ENCODE results near the gene ZFX.

Gene ZFX

DNA sequence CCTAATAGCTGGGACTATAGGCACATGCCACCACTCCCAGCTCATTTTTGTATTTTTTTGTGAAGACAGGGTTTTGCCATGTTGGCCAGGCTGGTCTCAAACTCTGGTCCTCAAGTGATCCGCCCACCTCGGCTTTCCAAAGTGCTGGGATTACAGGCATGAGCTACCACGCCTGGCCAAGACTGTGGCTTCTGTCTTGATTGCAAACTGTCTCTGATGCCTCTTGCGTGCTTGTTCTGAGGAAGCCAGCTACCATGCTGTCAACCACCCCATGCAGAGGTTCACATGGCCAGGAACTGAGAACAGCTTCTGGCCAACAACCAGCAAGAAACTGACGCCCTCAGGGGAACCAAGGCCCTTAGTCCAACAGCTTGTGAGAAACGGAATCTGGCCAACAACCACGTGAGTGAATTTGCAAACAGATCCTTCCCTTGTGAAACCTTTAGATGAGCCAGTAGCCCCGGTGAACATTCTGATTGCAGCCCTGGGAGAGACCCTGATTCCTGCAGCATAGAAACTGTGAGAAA lies 93.2 kb downstream of the ZFX start:
- peak in 1 of 2 donors; percentile 21 for DNase-seq

DNA sequence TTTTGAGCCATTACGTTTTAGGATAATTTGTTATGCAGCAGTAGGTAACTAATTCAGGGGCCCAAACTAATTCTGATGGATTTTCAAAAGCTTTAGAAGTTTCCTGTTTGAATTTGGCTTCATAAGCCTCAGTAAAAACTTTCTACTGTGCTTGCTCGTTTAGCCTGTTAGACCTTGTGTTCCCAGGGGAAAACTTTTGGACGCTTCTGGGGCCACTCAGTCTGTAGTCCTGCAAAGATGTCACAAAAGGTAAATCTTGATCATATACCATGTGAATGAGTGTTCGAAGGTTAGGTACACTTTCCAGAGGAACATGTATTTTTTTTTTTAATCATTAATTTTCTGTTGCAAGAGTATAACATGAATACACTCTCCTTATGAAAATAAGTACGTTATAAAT lies 93.7 kb downstream of the ZFX start:
- no peak for DNase-seq

GRCh38 chrX:24243692-24244091 lies 94.2 kb downstream of the ZFX start:
- no peak for DNase-seq

DNA sequence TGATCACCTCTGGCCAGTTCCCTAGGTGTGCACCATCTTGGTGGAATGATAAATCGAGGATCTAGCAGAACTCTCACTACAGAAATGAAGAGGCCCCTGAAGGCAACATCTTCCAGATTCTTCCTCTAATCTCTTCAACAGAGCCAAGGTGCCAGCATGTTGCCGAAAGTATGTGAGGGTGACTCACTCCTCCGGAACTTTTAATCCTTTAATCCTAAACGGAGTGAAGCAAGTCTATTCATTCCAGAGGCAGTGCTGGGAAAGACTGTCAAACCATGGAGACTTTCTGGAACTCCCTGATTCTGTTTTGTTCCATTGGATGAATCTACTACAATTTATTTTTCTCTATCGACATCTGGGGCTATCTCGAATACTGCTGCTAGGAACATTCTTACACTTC lies 95.7 kb downstream of the ZFX start:
- no peak for DNase-seq

DNA sequence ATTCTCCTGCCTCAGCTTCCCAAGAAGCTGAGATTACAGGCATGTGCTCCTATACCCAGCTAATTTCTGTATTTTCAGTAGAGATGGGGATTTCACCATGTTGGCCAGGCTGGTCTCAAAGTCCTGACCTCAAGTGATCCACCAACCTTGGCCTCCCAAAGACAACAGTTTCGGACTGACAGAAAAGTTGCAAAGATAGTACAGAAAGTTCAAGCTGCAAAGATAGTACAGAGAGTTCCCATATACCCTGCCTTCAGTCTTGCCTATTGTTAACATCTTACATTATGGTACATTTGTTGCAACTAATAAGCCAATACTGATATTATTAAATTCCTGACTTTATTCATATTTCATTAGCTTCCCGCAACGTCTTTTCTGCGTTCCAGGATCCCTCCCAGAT lies 98.5 kb downstream of the ZFX start:
- no peak for DNase-seq

DNA sequence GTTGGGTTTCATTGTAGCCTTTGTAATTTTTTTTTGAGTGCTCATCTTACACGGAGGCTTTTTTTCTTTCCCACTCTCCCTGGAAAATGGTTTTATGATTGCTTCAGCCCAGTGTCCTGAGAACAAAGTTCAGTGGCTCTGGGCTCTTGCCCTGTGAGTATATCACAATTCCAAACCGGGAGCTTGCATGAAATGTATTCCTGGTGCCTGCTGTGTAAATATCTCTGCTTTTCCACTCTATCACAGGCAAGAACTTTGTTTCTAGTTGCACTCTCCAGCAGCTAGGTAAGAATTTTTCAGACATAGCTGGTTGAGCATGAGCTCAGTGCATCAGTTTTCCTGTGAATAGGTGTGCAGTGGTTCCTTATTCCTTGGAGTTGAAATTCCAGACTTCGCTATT lies 103.5 kb downstream of the ZFX start:
- no peak for DNase-seq

- DNase-seq: no peak
Measured at GRCh38 chrX:24253469-24253868, 103.9 kb downstream of the ZFX start.

DNA sequence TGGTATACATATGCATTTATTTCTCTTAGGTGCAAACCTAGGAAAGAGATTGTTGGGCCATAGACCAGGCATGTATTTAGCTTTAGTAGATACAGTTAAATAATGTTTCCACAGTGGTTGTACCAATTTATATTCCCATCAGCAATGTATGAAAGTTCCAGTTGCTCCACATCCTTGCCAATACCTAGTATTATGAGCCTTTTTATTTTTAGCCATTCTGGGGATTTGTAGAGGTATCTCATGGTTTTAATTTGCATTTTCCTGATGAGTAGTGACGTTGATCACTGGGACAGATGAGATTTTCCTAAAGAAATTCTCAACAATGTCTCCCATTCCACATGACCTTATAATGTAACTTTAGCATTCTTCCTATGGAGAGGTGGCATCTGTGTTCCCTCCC lies 107.5 kb downstream of the ZFX start:
- DNase-seq: no peak

DNA sequence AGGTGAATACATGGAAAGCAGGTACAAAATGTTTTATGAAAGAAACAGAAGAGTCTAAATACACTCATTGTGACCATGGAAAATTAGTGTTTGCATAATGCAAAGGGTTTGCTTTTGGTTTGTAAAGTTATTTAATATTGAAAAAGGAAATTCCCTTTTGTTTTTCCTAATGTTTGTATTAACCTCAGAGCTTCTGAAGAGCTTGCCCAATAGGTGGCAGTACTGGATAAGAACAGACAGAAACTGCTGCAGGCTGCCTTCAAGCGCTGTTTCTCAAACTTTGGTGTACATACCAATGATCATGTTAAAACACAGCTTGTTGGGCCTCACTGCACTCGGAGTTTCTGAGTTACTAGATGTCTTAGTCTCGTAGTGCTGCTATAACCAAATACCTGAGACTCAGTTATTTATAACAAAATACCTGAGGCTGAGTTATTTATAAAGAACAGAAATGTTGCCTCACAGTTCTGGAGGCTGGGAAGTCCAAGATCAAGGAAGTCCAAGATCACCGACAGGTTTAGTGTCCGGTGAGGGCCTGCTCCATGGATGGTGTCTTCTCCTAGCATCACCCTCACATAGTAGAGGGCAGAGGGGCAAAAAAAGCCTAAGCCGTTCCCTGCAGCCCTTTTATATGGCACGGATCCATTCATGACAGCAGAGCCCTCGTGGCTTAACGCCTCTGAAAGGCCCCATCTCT lies 110.2 kb downstream of the ZFX start:
- DNase-seq: peak in 1 of 2 donors; percentile 40

DNA sequence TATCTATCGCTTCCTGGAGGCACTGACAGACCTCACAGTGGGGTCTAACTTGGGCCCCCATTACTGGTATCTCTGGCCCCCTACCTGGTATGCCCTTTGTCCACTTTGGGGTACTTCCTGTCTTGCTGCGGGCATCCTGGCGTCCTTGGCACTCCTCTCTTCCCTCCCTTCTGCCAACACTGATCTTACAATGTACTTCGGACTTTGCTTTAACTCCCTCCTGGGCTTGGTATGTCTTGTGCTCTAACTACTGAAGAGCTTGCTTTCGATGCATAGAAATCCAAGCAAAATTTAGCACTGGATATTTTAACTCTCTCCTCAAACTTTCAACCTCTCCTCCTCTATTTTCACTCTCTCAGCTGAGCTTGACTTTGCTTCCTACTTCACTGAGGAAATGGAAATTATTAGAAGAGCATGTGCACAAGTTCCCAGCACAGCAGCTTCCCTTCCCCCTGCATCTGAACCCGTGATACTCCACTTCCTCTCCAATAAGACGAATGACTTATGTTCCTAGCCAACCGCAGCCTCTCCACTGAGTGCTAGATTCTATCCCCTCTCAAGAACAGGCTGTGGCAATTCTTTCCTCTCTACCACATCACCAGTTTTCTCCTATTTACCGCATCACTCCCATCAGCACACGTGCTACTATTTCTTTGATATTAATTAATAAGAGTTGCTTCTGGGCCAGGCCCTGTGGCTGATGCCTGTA lies 111.5 kb downstream of the ZFX start:
- DNase-seq: peak in 1 of 2 donors; percentile 2

- DNase-seq: no peak
Measured at GRCh38 chrX:24262309-24262708, 112.8 kb downstream of the ZFX start.

- no peak for DNase-seq
Measured at GRCh38 chrX:24264383-24264782, 114.9 kb downstream of the ZFX start.
